Mesothelial cell of epicardium (in vitro differentiated cells): ENCODE data around the gene KLHL29. TPM values are rescaled to one million over a fixed set of nuclear protein-coding genes. Genes with fewer than 3 reads are reported as not detected.

ENCODE experiments used
- DNase-seq, 2 experiments: peaks; one replicate each; pipeline ENCODE4 v3.0.0; 2021; ENCODE audit warnings: low spot score in 2 of 2; ENCODE audit not compliant: unreplicated experiment in 2 of 2
- H3K27ac Mint-ChIP-seq: 2 replicates; pipeline ENCODE4 v1.8.0; 2021; ENCODE audit warnings: mixed read lengths
- H3K27me3 Mint-ChIP-seq: 2 replicates; pipeline ENCODE4 v1.8.0; 2021; ENCODE audit warnings: low read depth, mixed read lengths
- H3K36me3 Mint-ChIP-seq: 2 replicates; pipeline ENCODE4 v1.8.0; 2021; ENCODE audit warnings: mixed read lengths
- H3K4me1 Mint-ChIP-seq: 2 replicates; pipeline ENCODE4 v1.8.0; 2021; ENCODE audit warnings: mixed read lengths
- H3K4me3 Mint-ChIP-seq: 2 replicates; pipeline ENCODE4 v1.8.0; 2021; ENCODE audit warnings: mild to moderate bottlenecking, moderate library complexity, mixed read lengths
- H3K9me3 Mint-ChIP-seq: 2 replicates; pipeline ENCODE4 v1.8.0; 2021; ENCODE audit warnings: mixed read lengths
- total RNA-seq: library from RNA; stranded (reverse); gene quantifications from 3 replicates; pipeline ENCODE4 v1.2.1, GENCODE V29; 2021
- TF ChIP-seq, protein P1 (sequence below): fragments of 200-600 bp; sonication (generic); IDR thresholded peaks from one replicate; pipeline ENCODE4 v1.5.0; 2021; ENCODE audit warnings: antibody characterized with exemption; ENCODE audit not compliant: unreplicated experiment

Gene KLHL29
- total RNA-seq, 1 donor from 2014 or later, result 28.3 TPM

DNA sequence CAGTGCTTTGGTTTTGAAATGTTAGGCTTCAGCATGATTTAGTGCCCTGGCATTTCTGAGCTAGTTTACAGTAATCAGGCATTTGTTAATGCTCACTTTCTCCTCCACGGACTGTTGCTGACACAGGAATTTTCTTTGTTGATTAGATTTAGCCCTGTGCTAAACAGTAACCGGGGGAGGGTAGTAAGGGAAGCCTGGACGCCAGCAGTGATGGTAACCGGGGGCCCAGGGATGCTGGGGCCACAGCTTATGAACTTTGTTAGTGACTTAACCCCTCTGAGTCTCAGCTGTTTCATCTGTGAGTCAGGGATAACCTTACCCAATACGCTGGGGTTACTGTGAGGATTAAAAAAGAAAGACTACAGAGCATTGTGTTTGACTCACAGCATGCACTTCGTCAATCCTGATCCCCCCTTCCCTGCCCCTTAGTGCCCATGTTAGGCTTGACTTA is 33.5 kb downstream of the KLHL29 start:
- DNase-seq, result peak in 1 of 2 experiments; percentile 35
- no peaks in the 10 kb centered on the region for H3K9me3 Mint-ChIP-seq
- H3K4me3 Mint-ChIP-seq, result no peak overlapping the region
- no peaks in the 10 kb centered on the region for H3K27me3 Mint-ChIP-seq
- H3K36me3 Mint-ChIP-seq, result no peaks in the 10 kb centered on the region
- peaks cover 1% of the 10 kb centered on the region for H3K4me1 Mint-ChIP-seq
- TF ChIP-seq, protein P1, sequence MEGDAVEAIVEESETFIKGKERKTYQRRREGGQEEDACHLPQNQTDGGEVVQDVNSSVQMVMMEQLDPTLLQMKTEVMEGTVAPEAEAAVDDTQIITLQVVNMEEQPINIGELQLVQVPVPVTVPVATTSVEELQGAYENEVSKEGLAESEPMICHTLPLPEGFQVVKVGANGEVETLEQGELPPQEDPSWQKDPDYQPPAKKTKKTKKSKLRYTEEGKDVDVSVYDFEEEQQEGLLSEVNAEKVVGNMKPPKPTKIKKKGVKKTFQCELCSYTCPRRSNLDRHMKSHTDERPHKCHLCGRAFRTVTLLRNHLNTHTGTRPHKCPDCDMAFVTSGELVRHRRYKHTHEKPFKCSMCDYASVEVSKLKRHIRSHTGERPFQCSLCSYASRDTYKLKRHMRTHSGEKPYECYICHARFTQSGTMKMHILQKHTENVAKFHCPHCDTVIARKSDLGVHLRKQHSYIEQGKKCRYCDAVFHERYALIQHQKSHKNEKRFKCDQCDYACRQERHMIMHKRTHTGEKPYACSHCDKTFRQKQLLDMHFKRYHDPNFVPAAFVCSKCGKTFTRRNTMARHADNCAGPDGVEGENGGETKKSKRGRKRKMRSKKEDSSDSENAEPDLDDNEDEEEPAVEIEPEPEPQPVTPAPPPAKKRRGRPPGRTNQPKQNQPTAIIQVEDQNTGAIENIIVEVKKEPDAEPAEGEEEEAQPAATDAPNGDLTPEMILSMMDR, result no peak
- H3K27ac Mint-ChIP-seq, result no peak overlapping the region

DNA sequence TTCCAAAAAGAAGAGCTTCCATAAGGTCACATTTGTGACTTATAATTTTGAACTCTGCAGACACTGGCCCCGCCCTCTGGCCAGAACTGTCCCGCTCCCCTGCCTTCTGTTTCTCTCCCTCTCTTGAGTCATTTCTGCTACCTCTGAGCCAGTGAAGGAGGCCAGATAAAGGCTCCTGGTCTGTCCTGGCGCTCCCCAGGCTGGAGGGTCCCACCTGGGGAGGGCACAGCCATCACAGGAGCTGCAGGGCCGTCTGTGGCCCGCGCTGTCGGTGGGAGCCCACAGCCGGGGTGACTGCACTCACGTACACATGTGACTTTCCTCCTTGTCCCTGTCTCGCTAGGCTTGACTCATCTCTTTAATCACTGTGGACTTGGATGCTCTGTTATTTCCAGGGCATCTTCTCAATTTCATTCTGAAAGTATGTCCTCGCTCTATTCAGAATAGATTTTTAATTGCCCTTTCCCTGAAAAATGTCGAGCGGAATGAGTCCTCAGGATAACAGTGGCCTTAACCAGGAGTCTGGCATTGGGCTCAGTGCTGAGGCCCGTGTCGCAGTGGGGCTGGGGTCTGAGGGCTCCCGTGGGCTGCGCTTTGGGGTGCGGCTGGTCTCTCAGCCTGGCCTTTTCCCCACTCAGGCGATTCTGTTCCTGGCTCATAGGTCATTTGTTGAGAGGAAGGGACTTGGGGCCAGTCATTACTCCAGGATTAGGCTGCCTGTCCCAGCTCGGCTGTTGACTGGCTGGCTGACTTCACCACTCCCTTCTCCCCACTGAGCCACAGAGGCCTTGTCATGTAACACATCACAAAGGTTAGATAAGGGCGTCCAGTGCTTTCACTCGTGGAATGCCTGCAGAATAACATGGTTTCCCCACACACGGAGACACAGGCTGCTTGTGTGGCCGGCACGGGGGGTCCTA is 34.5 kb downstream of the KLHL29 start:
- Mint-ChIP-seq H3K36me3 (no peaks in the 10 kb centered on the region), H3K4me3 (no peak overlapping the region), H3K4me1 (peaks cover 5% of the 10 kb centered on the region), H3K27ac (no peak overlapping the region), H3K9me3 (no peaks in the 10 kb centered on the region), H3K27me3 (no peaks in the 10 kb centered on the region)
- DNase-seq, result peak in 1 of 2 experiments; percentile 31
- TF ChIP-seq, protein P1, result no peak

DNA sequence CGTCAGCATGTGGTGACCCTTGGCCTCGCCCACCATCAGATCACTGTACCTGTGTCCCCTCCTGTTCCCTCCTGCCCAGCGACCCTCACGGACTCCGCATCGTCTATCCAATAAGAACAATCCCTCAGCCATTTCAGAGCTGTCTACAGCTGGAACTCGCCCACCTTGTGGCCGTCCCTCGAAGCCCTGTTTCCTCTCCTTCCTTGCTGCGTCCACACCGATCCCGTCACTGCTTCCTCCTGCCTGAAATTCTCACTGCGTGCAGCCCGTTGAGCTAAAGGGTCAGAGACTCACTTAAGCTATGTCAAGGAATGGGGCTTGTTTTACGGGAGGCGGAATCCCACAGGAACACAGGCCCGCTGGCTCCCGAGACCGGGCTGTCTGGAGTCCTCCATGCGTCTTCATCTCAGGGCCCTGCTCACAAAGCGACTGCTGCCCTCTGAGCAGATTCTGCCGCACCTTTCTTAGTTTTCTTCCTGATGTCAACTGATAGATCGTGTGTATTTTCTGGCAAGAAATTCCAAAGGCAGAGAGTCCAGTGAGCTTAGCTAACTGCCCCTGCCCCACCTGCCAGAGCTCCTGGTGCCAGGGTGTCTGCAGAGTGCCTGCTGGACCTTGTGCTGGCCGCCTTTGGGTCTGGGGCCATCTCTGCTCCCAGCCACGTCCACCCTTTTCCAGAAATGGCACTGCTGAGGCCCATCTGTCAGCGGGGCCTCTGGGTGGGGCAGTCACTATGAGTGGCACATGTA is 35.3 kb downstream of the KLHL29 start:
- H3K9me3 Mint-ChIP-seq, result no peaks in the 10 kb centered on the region
- no peaks in the 10 kb centered on the region for H3K36me3 Mint-ChIP-seq
- TF ChIP-seq, protein P1, result no peak
- H3K4me1 Mint-ChIP-seq, result peaks cover 8% of the 10 kb centered on the region
- no peaks in the 10 kb centered on the region for H3K27me3 Mint-ChIP-seq
- no peak overlapping the region for H3K4me3 Mint-ChIP-seq
- H3K27ac Mint-ChIP-seq, result peak overlapping the region; percentile 17
- peak in 1 of 2 experiments; percentile 29 for DNase-seq

DNA sequence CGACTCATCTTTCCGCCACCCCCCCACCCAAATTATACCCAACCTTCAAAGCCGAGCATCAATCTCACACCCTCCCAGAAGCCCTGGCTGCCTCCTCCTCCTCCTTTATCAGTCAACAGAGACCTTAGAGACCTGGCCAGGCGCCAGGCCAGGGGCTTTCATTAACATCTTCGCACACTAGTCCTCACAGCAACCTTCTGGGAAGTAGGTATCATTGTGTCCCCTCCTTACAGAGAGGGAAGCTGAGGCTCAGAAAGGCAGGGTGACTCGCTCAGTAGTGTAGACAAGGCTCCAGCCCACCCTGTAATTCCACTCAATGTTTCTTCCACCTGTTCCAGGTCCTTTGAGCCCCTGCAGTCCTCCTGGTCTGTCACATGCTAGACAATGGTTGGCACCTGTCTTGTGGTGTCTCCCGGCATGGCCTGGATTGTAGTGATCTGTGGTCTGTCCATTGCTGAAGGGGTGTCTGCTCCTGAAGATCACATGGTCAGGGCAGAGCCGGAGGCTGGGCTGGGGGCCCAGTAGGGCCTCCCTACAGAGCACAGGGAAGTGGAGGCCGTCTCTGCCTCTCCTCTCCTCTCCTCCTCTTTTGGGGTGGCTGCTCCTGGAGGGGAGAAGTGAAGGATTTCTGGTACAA is 36.0 kb downstream of the KLHL29 start:
- Mint-ChIP-seq H3K27me3 (no peaks in the 10 kb centered on the region), H3K36me3 (no peaks in the 10 kb centered on the region), H3K4me1 (peaks cover 15% of the 10 kb centered on the region), H3K4me3 (no peak overlapping the region), H3K9me3 (no peaks in the 10 kb centered on the region), H3K27ac (no peak overlapping the region)
- DNase-seq, result peak in 1 of 2 experiments; percentile 29
- TF ChIP-seq, protein P1, result no peak
